ENCODE data around the gene TANC1.
"Not testable (repeated sequence)": the region's sequence is repeated elsewhere in the genome, so short reads cannot be mapped to it uniquely, and the experiment has no call there.

The TANC1 gene

GRCh38 chr2:159133797-159134196 is 165.4 kb downstream of the TANC1 start:
- Mint-ChIP-seq H3K27me3 (peaks cover 0 to 4% of the 10 kb centered on the region in 2 donors), H3K36me3 (no peaks in the 10 kb centered on the region), H3K4me3 (no peak overlapping the region), H3K27ac (no peak overlapping the region), H3K4me1 (no peaks in the 10 kb centered on the region), H3K9me3 (no peaks in the 10 kb centered on the region)
- ATAC-seq (replicated peaks) (no peak), DNase-seq (no peak)

DNA sequence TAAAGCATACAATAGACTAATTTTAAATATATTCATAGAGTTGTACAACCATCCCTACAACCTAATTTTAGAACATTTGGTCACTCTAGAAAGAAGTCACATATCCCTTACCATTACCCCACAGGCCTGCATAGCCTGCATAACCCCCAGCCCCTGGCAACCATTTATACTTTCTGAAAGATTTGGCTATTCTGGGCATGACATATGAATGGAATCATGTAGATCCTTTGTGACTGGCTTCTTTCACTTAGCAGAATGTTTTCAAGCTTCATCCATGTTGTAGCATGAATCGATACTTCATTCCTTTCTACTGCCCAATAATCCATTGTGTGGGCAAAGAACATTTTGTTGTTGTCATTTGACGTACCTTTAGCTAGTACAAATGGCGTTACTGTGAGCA is 166.5 kb downstream of the TANC1 start:
- DNase-seq (no peak), ATAC-seq (replicated peaks) (no peak)
- Mint-ChIP-seq H3K9me3 (no peaks in the 10 kb centered on the region), H3K27me3 (peaks cover 0 to 4% of the 10 kb centered on the region in 2 donors), H3K4me3 (no peak overlapping the region), H3K36me3 (no peaks in the 10 kb centered on the region), H3K4me1 (no peaks in the 10 kb centered on the region), H3K27ac (no peak overlapping the region)

DNA sequence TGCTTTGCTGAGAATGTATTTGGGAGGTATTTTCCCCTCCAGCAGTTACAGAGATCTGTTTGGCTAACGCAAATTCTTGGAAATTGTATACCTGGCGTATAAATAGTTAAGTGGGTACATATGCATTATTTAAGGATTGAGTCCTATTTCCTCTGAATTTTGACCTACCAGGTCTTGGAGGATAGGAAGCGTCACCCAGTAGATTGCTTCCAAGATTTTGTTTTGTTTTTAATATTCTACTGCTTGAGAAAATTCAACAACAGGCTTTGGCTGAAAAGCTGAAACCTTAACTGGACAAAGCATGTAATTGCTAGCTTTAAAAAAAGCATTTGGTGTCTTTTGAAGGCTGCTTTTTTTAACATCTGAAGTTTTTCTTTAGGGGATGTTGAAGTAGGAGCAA is 168.0 kb downstream of the TANC1 start:
- Mint-ChIP-seq H3K4me3 (no peak overlapping the region), H3K27ac (no peak overlapping the region), H3K27me3 (peaks cover 0 to 3% of the 10 kb centered on the region in 2 donors), H3K36me3 (no peaks in the 10 kb centered on the region), H3K9me3 (no peaks in the 10 kb centered on the region), H3K4me1 (no peaks in the 10 kb centered on the region)
- ATAC-seq (replicated peaks) = no peak
- no peak for DNase-seq

DNA sequence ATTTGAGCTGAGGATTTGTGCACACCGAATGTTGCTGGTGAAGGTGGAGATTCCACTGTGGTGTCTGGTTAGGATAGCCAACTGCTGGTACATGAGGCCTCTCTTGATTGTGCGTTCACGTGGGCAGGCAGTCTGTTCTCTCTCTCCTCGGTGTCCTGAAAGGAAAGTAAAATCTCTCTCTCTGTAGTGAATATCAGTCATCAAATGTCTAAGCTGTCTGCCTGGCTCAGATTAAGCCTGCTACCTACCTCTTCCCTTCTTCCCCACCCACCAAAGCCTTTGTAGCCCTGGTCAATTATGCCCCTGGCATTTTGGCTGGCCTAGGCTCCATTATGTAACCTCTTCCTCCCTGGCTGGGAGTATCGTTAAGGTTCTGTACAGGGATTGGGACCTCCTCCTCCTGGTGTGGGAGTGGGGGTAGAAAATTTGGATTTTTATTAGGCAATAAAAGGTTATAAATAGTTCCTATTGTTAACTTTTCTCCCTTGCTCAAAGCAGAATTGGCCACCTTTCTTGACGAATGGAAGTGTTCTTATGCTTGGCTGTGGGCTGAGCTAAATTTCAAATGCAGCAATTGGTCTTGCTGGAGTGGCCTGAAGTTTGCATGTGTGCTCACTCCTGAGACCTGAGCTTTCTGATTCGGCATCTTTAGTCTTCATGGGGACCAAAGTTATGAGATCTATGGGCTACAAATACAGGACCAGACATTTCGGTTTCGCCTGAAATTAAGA is 169.2 kb downstream of the TANC1 start:
- no peaks in the 10 kb centered on the region for H3K9me3 Mint-ChIP-seq
- H3K27ac Mint-ChIP-seq = no peak overlapping the region
- no peaks in the 10 kb centered on the region for H3K27me3 Mint-ChIP-seq
- no peaks in the 10 kb centered on the region for H3K4me1 Mint-ChIP-seq
- no peak for DNase-seq
- no peaks in the 10 kb centered on the region for H3K36me3 Mint-ChIP-seq
- ATAC-seq (replicated peaks) = no peak
- no peak overlapping the region for H3K4me3 Mint-ChIP-seq

DNA sequence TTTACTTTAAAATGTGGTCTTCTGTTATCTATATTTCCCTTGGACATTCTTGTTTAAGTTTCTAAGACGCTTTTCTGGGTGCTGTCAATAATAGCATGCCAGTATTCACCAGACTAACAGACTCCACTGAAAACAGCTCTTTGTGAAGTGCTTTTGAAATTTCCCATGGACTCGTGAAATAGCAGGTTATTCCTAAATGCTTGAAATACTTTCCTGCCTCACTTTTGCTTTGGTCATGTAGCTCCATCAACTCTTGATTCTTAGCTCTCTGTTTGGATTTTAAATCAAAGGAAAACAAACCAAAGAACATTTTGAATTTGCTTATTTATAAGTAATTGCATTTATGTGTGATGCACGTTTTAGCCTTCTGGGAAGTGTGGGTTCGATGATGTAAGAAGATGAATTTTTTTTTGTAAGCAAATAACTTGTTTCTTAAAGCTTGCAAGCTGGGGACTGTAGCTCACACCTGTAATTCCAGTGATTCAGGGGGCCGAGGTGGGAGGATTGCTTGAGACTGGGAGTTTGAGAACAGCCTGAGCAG is 170.3 kb downstream of the TANC1 start:
- no peaks in the 10 kb centered on the region for H3K9me3 Mint-ChIP-seq
- DNase-seq (no peak), ATAC-seq (replicated peaks) (no peak)
- no peaks in the 10 kb centered on the region for H3K27me3 Mint-ChIP-seq
- H3K4me1 Mint-ChIP-seq = no peaks in the 10 kb centered on the region
- no peak overlapping the region for H3K4me3 Mint-ChIP-seq
- no peak overlapping the region for H3K27ac Mint-ChIP-seq
- H3K36me3 Mint-ChIP-seq = no peaks in the 10 kb centered on the region

DNA sequence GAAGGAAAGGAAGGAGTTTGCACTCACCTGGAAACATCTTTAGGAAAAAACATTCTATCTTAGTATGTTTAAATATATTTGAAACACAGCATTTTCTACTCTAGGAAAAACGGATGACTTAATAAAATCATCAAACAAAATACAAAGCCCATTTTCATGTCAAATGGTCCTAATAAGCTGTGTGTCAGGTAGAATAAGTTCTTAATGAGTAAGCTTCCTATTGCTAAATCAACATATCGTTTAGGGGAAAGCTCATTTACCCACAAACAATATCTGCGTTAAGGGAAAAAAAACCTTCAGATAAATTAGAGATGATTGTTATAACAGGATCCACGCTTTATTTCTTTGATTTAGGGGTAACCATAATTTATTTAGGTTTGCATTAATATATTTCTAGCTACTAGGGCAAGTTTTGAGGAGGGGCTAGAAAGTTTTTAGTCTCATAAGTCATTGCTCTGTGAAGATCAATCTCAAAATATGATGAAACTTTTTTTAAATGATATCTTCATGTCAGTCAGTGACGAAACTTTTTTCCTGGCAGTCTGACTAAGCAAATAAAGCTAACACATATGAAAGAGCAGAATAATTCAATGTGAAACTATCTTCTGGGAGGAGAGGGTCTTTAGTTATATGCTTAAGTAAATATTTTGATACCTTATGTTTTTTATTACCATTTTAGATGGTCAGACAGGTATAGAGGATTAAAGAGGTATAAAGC is 170.9 kb downstream of the TANC1 start:
- H3K36me3 Mint-ChIP-seq = no peaks in the 10 kb centered on the region
- DNase-seq = no peak

DNA sequence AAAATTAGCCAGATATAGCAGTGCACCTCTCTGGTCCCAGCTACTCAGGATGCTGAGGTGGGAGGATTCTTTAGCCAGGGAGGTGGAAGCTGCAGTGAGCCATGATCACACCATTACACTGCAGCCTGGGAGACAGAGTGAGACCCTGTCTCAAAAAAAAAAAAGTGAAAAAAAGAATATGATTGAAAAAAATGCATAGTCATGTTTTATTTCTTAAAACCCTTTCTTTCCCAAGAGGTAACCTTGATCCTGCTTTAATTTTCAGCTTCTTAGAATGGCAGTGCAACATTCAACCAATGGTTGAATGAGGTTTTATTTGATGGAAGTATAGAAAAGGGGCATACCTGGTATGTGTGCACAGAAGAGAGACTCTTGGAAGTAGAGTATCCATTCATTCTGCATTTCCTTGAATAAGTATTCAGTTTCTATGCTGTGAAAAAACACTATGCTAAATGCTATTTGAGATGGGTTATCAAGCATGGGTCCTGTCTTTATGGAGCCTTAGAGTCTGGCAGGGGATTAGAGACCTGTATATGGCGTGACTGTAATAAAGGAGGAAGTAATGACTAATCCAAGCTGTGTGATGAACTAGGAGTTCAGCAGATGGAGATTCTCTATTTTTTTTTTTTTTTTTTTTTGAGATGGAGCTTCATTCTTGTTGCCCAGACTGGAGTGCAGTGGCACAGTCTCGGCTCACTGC is 171.8 kb downstream of the TANC1 start:
- no peaks in the 10 kb centered on the region for H3K36me3 Mint-ChIP-seq
- no peak for DNase-seq

More for the DNA sequence above, 170.9 kb downstream of the TANC1 start:
- no peak for ATAC-seq (replicated peaks)
- H3K9me3 Mint-ChIP-seq = no peaks in the 10 kb centered on the region
- H3K4me1 Mint-ChIP-seq = no peaks in the 10 kb centered on the region
- no peak overlapping the region for H3K4me3 Mint-ChIP-seq
- H3K27me3 Mint-ChIP-seq = no peaks in the 10 kb centered on the region
- H3K27ac Mint-ChIP-seq = no peak overlapping the region

GRCh38 chr2:159140821-159141220 is 172.4 kb downstream of the TANC1 start:
- ATAC-seq (replicated peaks); H3K9me3 Mint-ChIP-seq; H3K4me3 Mint-ChIP-seq; H3K27ac Mint-ChIP-seq; DNase-seq; H3K4me1 Mint-ChIP-seq; H3K36me3 Mint-ChIP-seq; H3K27me3 Mint-ChIP-seq: not testable (repeated sequence)

More for the DNA sequence above, 171.8 kb downstream of the TANC1 start:
- no peak for ATAC-seq (replicated peaks)
- Mint-ChIP-seq H3K27me3 (peaks cover 0 to 5% of the 10 kb centered on the region in 2 donors), H3K4me3 (no peak overlapping the region), H3K27ac (no peak overlapping the region), H3K9me3 (no peaks in the 10 kb centered on the region), H3K4me1 (peaks cover 0 to 2% of the 10 kb centered on the region in 2 donors)

DNA sequence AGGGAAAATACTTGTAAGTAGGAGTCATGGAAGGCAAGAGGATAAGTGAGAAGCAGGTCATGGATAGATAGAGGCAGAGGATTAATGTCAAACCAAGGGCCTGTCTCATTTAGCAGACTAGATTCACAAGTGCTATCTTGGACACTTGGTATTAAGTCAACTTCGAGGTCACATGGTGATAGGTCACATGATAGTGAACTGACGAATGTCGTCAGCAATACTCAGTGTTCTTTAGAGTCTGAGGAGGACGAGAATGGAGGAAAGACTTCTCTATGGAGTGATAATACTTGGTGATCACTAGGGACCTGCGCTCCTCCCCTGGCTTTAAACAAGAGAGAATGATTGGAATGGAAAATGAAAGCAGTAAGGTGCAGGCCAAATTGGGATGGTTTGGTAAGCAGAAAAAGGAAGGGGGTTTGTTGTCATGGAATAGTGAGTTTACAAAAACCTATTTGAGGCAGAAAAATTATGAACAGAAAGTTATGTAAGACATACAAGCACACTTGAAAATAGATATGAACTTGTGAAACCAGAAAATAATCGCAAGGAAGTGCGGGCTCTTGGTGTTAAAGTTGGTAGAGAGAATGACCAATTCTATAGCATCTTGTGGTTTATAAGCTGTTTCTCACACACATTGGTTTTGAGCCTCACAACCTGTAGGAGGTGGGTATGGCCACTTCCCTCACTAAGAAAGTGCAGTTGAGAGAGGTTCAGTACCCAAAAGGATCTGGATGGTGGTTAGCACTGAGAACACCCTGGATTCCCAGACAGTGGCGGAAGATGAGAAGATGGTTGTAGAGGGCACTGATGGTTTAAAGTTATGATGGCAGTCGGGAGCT is 176.6 kb downstream of the TANC1 start:
- Mint-ChIP-seq H3K27me3 (peaks cover 12 to 15% of the 10 kb centered on the region in 2 donors), H3K4me3 (no peak overlapping the region), H3K27ac (no peak overlapping the region)

GRCh38 chr2:159145745-159146354 is 177.4 kb downstream of the TANC1 start:
- H3K9me3 Mint-ChIP-seq = no peaks in the 10 kb centered on the region
- peaks cover 12 to 15% of the 10 kb centered on the region in 2 donors for H3K27me3 Mint-ChIP-seq
- DNase-seq (no peak), ATAC-seq (replicated peaks) (no peak)
- peaks cover 5 to 9% of the 10 kb centered on the region in 2 donors for H3K4me1 Mint-ChIP-seq
- H3K27ac Mint-ChIP-seq = no peak overlapping the region
- no peaks in the 10 kb centered on the region for H3K36me3 Mint-ChIP-seq
- no peak overlapping the region for H3K4me3 Mint-ChIP-seq

More for the DNA sequence above, 176.6 kb downstream of the TANC1 start:
- H3K4me1 Mint-ChIP-seq = peaks cover 5 to 9% of the 10 kb centered on the region in 2 donors
- DNase-seq = no peak
- no peaks in the 10 kb centered on the region for H3K36me3 Mint-ChIP-seq
- no peaks in the 10 kb centered on the region for H3K9me3 Mint-ChIP-seq
- no peak for ATAC-seq (replicated peaks)

GRCh38 chr2:159146996-159147666 is 178.7 kb downstream of the TANC1 start:
- H3K36me3 Mint-ChIP-seq = no peaks in the 10 kb centered on the region
- no peak overlapping the region for H3K27ac Mint-ChIP-seq
- H3K4me3 Mint-ChIP-seq = no peak overlapping the region
- peaks cover 12 to 15% of the 10 kb centered on the region in 2 donors for H3K27me3 Mint-ChIP-seq
- peaks cover 5 to 9% of the 10 kb centered on the region in 2 donors for H3K4me1 Mint-ChIP-seq
- DNase-seq (no peak), ATAC-seq (replicated peaks) (no peak)
- H3K9me3 Mint-ChIP-seq = no peaks in the 10 kb centered on the region

DNA sequence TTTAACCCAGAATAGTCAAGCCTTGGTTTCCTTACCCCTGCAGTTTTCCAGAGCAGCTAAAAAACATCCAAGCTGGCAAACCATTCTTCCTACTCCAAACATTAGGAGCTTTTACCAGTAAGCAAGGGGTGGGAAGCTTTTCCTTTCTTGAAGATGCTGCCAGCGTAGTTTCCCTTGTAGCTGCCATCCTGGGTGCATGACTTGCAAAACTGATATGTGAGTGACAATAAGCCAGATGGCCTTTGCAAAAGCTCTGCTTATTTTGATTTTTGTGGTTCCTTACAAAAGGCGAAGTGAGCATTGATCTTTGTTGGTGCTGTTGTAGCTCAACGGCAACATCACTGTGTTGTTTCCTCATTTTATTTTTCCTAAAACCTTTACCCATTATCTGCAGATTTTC is 179.2 kb downstream of the TANC1 start:
- Mint-ChIP-seq H3K27me3 (peaks cover 12 to 15% of the 10 kb centered on the region in 2 donors), H3K4me1 (peaks cover 5 to 9% of the 10 kb centered on the region in 2 donors), H3K9me3 (no peaks in the 10 kb centered on the region), H3K27ac (no peak overlapping the region), H3K4me3 (no peak overlapping the region), H3K36me3 (no peaks in the 10 kb centered on the region)
- no peak for ATAC-seq (replicated peaks)
- no peak for DNase-seq

- Mint-ChIP-seq H3K9me3 (no peaks in the 10 kb centered on the region), H3K4me3 (no peak overlapping the region), H3K36me3 (no peaks in the 10 kb centered on the region), H3K27me3 (peaks cover 16 to 19% of the 10 kb centered on the region in 2 donors), H3K4me1 (peaks cover 7 to 9% of the 10 kb centered on the region in 2 donors), H3K27ac (no peak overlapping the region)
- DNase-seq = no peak
- ATAC-seq (replicated peaks) = no peak
These were observed 180.5 kb downstream of the TANC1 start for GRCh38 chr2:159148901-159149300.

Data from stimulated activated naive B cell treated with anti-CD40 and anti-IgM and Interleukin-4, amounts not matched to agents 10 μg/mL and 1 μg/mL and 100 μg/mL, for 72 hours (primary cell).